Mucosa of rectum (tissue), 2 donors: ENCODE data around the gene SMPD4.
"Not testable (repeated sequence)": the region's sequence is repeated elsewhere in the genome, so short reads cannot be mapped to it uniquely, and the experiment has no call there.

Experiments used
- H3K27ac ChIP-seq, 2 donors: one replicate each; pipeline ENCODE4 v1.7.0; 2013; ENCODE audit warnings: inconsistent platforms in 2 of 2, low read depth in 2 of 2, low read length in 2 of 2
- H3K27me3 ChIP-seq, 2 donors: one replicate each; pipeline ENCODE4 v1.7.0; 2013; ENCODE audit warnings: low read length in 2 of 2; ENCODE audit not compliant: control insufficient read depth in 2 of 2, insufficient read depth in 2 of 2
- H3K36me3 ChIP-seq, 2 donors: one replicate each; pipeline ENCODE4 v1.7.0; 2013; ENCODE audit warnings: low read length in 2 of 2; ENCODE audit not compliant: control insufficient read depth in 2 of 2, insufficient read depth in 2 of 2
- H3K4me1 ChIP-seq, 2 donors: one replicate each; pipeline ENCODE4 v1.7.0; 2013; ENCODE audit warnings: low read length in 2 of 2, mild to moderate bottlenecking in 1 of 2; ENCODE audit not compliant: control insufficient read depth in 2 of 2, insufficient read depth in 2 of 2
- H3K4me3 ChIP-seq, 2 donors: one replicate each; pipeline ENCODE4 v1.7.0; 2013; ENCODE audit warnings: low read length in 2 of 2
- H3K9ac ChIP-seq, 2 donors: one replicate each; pipeline ENCODE4 v1.7.0; 2013; ENCODE audit warnings: low read length in 2 of 2, low read depth in 1 of 2, mild to moderate bottlenecking in 1 of 2
- H3K9me3 ChIP-seq, 2 donors: one replicate each; pipeline ENCODE4 v1.7.0; 2013; ENCODE audit warnings: low read length in 2 of 2; ENCODE audit not compliant: control insufficient read depth in 2 of 2
- donor health status: healthy.
- donor health status: Normal muscosa, but diverticular disease.

Gene SMPD4

GRCh38 chr2:130203150-130203549 lies 21.7 kb upstream of the SMPD4 start:
- not testable (repeated sequence) for H3K9ac ChIP-seq

GRCh38 chr2:130202518-130202917 lies 21.1 kb upstream of the SMPD4 start:
- H3K9me3 ChIP-seq, H3K36me3 ChIP-seq, H3K4me1 ChIP-seq, H3K27me3 ChIP-seq, H3K27ac ChIP-seq, H3K9ac ChIP-seq, H3K4me3 ChIP-seq: not testable (repeated sequence)

More at GRCh38 chr2:130203150-130203549, 21.7 kb upstream of the SMPD4 start:
- not testable (repeated sequence) for H3K36me3 ChIP-seq, H3K4me1 ChIP-seq, H3K4me3 ChIP-seq, H3K27ac ChIP-seq, H3K9me3 ChIP-seq, H3K27me3 ChIP-seq

- H3K4me1 ChIP-seq = no peaks in the 10 kb centered on the region
- no peak within 1 kb of the TSS for H3K9ac ChIP-seq
- no peaks in the 10 kb centered on the region for H3K36me3 ChIP-seq
- no peaks in the 10 kb centered on the region for H3K9me3 ChIP-seq
- H3K27ac ChIP-seq = no peak within 1 kb of the TSS
- H3K27me3 ChIP-seq = no peaks in the 10 kb centered on the region
- H3K4me3 ChIP-seq = no peak within 1 kb of the TSS
These were observed 16.9 kb upstream of the SMPD4 start, which contains the start of gene TUBA3E for GRCh38 chr2:130198343-130198742. TUBA3E (minus strand) TSS chr2:130198439; CDS start chr2:130198360, 79 bp downstream.

- not testable (repeated sequence) for H3K9ac ChIP-seq, H3K4me1 ChIP-seq, H3K4me3 ChIP-seq, H3K27me3 ChIP-seq, H3K36me3 ChIP-seq, H3K27ac ChIP-seq, H3K9me3 ChIP-seq
These were observed 14.7 kb upstream of the SMPD4 start for GRCh38 chr2:130196052-130196451.

GRCh38 chr2:130195089-130195635 lies 13.8 kb upstream of the SMPD4 start:
- not testable (repeated sequence) for H3K9me3 ChIP-seq, H3K27ac ChIP-seq, H3K4me3 ChIP-seq, H3K9ac ChIP-seq, H3K27me3 ChIP-seq, H3K4me1 ChIP-seq, H3K36me3 ChIP-seq

- H3K4me3 ChIP-seq, H3K27me3 ChIP-seq, H3K27ac ChIP-seq, H3K9ac ChIP-seq, H3K36me3 ChIP-seq, H3K4me1 ChIP-seq, H3K9me3 ChIP-seq: not testable (repeated sequence)
These were observed 12.4 kb upstream of the SMPD4 start for GRCh38 chr2:130193824-130194223.

GRCh38 chr2:130192451-130192850 lies 11.0 kb upstream of the SMPD4 start:
- not testable (repeated sequence) for H3K27ac ChIP-seq, H3K4me3 ChIP-seq, H3K4me1 ChIP-seq, H3K9ac ChIP-seq, H3K36me3 ChIP-seq, H3K9me3 ChIP-seq, H3K27me3 ChIP-seq

GRCh38 chr2:130191319-130191718 lies 9.9 kb upstream of the SMPD4 start:
- not testable (repeated sequence) for H3K9ac ChIP-seq, H3K9me3 ChIP-seq, H3K36me3 ChIP-seq, H3K4me1 ChIP-seq, H3K27me3 ChIP-seq, H3K4me3 ChIP-seq, H3K27ac ChIP-seq

- Histone ChIP-seq H3K27me3 (no peaks in the 10 kb centered on the region), H3K4me1 (no peaks in the 10 kb centered on the region), H3K4me3 (no peak overlapping the region), H3K9ac (no peak overlapping the region), H3K9me3 (no peaks in the 10 kb centered on the region), H3K36me3 (no peaks in the 10 kb centered on the region), H3K27ac (no peak overlapping the region)
These were observed 8.8 kb upstream of the SMPD4 start for GRCh38 chr2:130190237-130190636.

- not testable (repeated sequence) for H3K27ac ChIP-seq, H3K36me3 ChIP-seq, H3K27me3 ChIP-seq, H3K9me3 ChIP-seq, H3K9ac ChIP-seq, H3K4me1 ChIP-seq, H3K4me3 ChIP-seq
These were observed 7.6 kb upstream of the SMPD4 start for GRCh38 chr2:130188958-130189357.
